ENCODE results near the gene BLMH. TPM values are rescaled to one million over a fixed set of nuclear protein-coding genes. Genes with fewer than 3 reads are reported as not detected.

BLMH gene
- total RNA-seq = 36.5 and 39.8 TPM in 2 replicates

GRCh38 chr17:30291543-30292285, at the start of gene BLMH:
BLMH (minus strand) TSS chr17:30291944; CDS start chr17:30291819, 125 bp downstream.
- peaks cover 12% of the 10 kb centered on the region for H3K4me1 ChIP-seq (ENCODE audit: insufficient read depth, low read length)
- TF ChIP-seq CTCF (IDR thresholded peaks at IDR 0.05; ENCODE audit: extremely low read depth, low read depth, low read length) = no peak

GRCh38 chr17:30340801-30341356, 49.1 kb upstream of the BLMH start:
- Histone ChIP-seq H3K4me1 (ENCODE audit: insufficient read depth, low read length) (peaks cover 19% of the 10 kb centered on the region), H3K27me3 (ENCODE audit: insufficient read depth, low read length) (no peaks in the 10 kb centered on the region), H4K20me1 (ENCODE audit: insufficient read depth, low read length) (no peaks in the 10 kb centered on the region), H3K79me2 (ENCODE audit: insufficient read depth, low read length) (no peaks in the 10 kb centered on the region), H3K36me3 (ENCODE audit: insufficient read depth, low read length) (no peaks in the 10 kb centered on the region), H3K27ac (ENCODE audit: low read depth, low read length) (peak overlapping the region; percentile 54), H3K4me2 (ENCODE audit: insufficient read depth, low read length) (peak overlapping the region; percentile 80), H2AFZ (ENCODE audit: low read length) (peak overlapping the region; percentile 95), H3K4me3 (ENCODE audit: insufficient read depth, low read length) (peak overlapping the region; percentile 53), H3K9me3 (ENCODE audit: low read depth, low read length) (no peaks in the 10 kb centered on the region)
- no peak for DNase-seq (ENCODE audit: insufficient read length, low spot score, missing footprints)
- no peak for TF ChIP-seq CTCF (IDR thresholded peaks at IDR 0.05; ENCODE audit: extremely low read depth, low read depth, low read length)

More at GRCh38 chr17:30291543-30292285, at the start of gene BLMH:
- peak; percentile 96 for DNase-seq (ENCODE audit: insufficient read length, low spot score, missing footprints)
- H3K4me2 ChIP-seq (ENCODE audit: insufficient read depth, low read length) = peak within 1 kb of the TSS; percentile 96
- H3K27ac ChIP-seq (ENCODE audit: low read depth, low read length) = peak within 1 kb of the TSS; percentile 67
- no peaks in the 10 kb centered on the region for H3K9me3 ChIP-seq (ENCODE audit: low read depth, low read length)
- H3K27me3 ChIP-seq (ENCODE audit: insufficient read depth, low read length) = no peaks in the 10 kb centered on the region
- peaks cover 24% of the 10 kb centered on the region for H3K36me3 ChIP-seq (ENCODE audit: insufficient read depth, low read length)
- H2AFZ ChIP-seq (ENCODE audit: low read length) = peak within 1 kb of the TSS; percentile 96
- peaks cover 21% of the 10 kb centered on the region for H3K79me2 ChIP-seq (ENCODE audit: insufficient read depth, low read length)
- H4K20me1 ChIP-seq (ENCODE audit: insufficient read depth, low read length) = peaks cover 8% of the 10 kb centered on the region
- H3K4me3 ChIP-seq (ENCODE audit: insufficient read depth, low read length) = peak within 1 kb of the TSS; percentile 94

GRCh38 chr17:30339086-30339485, 47.3 kb upstream of the BLMH start:
- Histone ChIP-seq H3K36me3 (ENCODE audit: insufficient read depth, low read length) (no peaks in the 10 kb centered on the region), H3K4me3 (ENCODE audit: insufficient read depth, low read length) (no peak overlapping the region), H3K9me3 (ENCODE audit: low read depth, low read length) (no peaks in the 10 kb centered on the region), H3K4me2 (ENCODE audit: insufficient read depth, low read length) (no peak overlapping the region), H3K79me2 (ENCODE audit: insufficient read depth, low read length) (no peaks in the 10 kb centered on the region), H4K20me1 (ENCODE audit: insufficient read depth, low read length) (no peaks in the 10 kb centered on the region), H3K27ac (ENCODE audit: low read depth, low read length) (no peak overlapping the region), H3K27me3 (ENCODE audit: insufficient read depth, low read length) (no peaks in the 10 kb centered on the region), H3K4me1 (ENCODE audit: insufficient read depth, low read length) (peaks cover 13% of the 10 kb centered on the region), H2AFZ (ENCODE audit: low read length) (no peak overlapping the region)
- DNase-seq (ENCODE audit: insufficient read length, low spot score, missing footprints) = no peak
- TF ChIP-seq CTCF (IDR thresholded peaks at IDR 0.05; ENCODE audit: extremely low read depth, low read depth, low read length) = no peak

- no peaks in the 10 kb centered on the region for H4K20me1 ChIP-seq (ENCODE audit: insufficient read depth, low read length)
- H3K4me2 ChIP-seq (ENCODE audit: insufficient read depth, low read length) = no peak overlapping the region
- H3K79me2 ChIP-seq (ENCODE audit: insufficient read depth, low read length) = no peaks in the 10 kb centered on the region
- no peak overlapping the region for H3K4me3 ChIP-seq (ENCODE audit: insufficient read depth, low read length)
- no peaks in the 10 kb centered on the region for H3K27me3 ChIP-seq (ENCODE audit: insufficient read depth, low read length)
- no peaks in the 10 kb centered on the region for H3K36me3 ChIP-seq (ENCODE audit: insufficient read depth, low read length)
- no peak overlapping the region for H3K27ac ChIP-seq (ENCODE audit: low read depth, low read length)
- H2AFZ ChIP-seq (ENCODE audit: low read length) = no peak overlapping the region
- DNase-seq (ENCODE audit: insufficient read length, low spot score, missing footprints) = no peak
- H3K9me3 ChIP-seq (ENCODE audit: low read depth, low read length) = no peaks in the 10 kb centered on the region
- TF ChIP-seq CTCF (IDR thresholded peaks at IDR 0.05; ENCODE audit: extremely low read depth, low read depth, low read length) = no peak
- peaks cover 13% of the 10 kb centered on the region for H3K4me1 ChIP-seq (ENCODE audit: insufficient read depth, low read length)
Observed at GRCh38 chr17:30337393-30337999, 45.8 kb upstream of the BLMH start.

Measured in osteoblast (primary cell).